ENCODE results near the gene TPBG.
"Not testable (repeated sequence)": the region's sequence is repeated elsewhere in the genome, so short reads cannot be mapped to it uniquely, and the experiment has no call there.

The TPBG gene

DNA sequence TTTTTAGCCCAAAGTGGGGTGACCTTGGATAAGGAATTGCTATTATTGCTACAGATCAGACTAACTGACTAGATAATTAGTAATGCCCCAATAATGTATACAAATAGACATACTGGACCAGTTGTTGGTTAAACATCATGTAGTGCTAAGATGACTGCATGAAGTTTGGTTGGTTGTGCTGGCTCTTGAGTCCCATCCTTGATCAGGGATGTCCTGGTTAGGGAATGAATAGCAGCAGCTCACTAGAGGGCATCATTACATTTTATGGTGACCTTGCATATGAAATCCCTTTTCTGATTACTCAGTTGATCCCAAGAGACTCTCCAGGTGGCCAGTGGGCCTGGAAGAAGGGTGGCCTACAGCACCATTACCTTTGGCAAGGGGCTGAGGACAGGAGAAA is 10.9 kb downstream of the TPBG start:
- no peak overlapping the region for H3K4me3 ChIP-seq (ENCODE audit: low read depth, low read length)

DNA sequence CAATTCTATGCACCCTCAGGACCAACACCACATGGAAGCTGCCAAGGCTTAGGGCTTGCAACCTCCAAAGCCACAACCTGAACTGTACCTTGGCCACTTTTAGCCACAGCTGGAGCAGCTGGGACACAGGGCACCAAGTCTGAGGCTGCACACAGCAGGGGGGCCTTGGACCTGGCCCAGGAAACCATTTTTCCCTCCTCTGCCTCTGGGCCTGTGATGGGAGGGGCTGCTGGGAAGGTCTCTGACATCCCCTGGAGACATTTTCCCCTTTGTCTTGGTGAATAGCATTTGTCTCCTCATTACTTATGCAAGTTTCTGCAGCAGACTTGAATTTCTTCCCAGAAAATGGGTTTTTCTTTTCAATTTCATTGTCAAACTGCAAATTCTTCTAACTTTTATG is 13.0 kb downstream of the TPBG start:
- H3K4me3 ChIP-seq (ENCODE audit: low read depth, low read length) = no peak overlapping the region

DNA sequence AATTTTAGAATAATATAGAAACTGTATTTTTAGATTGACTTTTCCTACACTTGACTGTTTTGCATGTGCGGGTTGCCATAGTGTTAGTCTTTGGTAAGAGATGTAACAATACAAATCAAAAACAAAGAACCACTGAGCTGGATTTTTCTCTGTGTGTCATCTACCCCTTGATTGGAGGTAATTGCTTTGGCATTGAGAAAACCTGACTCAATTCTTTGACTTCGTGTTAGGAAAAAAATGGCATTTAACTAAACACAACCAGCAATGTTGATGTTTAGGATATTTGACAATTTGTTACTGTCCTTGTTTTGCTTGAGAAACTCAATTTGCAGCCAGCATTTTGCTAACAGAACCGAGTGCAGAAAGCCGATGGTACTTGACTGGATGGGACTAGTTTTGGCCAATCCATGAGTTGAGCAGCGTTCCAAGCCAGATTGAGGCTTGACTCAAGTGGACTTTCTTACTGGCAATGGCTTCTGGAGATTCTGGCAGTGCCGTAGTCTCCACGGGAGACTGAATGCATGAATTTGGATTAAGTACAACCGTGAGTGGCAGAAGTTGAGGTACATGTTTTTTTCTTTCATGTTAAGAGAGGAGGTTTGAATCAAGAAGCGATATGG is 17.1 kb downstream of the TPBG start:
- H3K4me3 ChIP-seq (ENCODE audit: low read depth, low read length) = no peak overlapping the region

DNA sequence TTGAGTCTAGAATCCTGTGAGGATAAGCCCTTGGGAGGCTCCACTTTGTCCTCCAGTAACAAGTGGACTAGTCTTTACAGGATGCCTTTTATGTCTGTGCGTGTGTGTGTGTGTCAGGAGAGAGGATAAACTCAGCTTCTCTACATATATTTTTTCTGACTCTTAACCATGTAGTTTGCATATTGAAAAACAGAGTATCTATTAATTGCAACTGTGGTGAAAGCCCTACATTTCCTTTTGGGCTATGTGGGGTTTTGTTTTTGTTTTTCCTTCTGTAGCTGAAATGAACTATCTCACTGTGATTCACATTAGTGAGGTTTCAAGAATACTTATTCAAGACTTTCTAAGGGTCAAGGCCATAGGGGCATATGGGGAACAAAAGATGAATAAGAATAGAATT is 17.7 kb downstream of the TPBG start:
- no peak overlapping the region for H3K4me3 ChIP-seq (ENCODE audit: low read depth, low read length)

DNA sequence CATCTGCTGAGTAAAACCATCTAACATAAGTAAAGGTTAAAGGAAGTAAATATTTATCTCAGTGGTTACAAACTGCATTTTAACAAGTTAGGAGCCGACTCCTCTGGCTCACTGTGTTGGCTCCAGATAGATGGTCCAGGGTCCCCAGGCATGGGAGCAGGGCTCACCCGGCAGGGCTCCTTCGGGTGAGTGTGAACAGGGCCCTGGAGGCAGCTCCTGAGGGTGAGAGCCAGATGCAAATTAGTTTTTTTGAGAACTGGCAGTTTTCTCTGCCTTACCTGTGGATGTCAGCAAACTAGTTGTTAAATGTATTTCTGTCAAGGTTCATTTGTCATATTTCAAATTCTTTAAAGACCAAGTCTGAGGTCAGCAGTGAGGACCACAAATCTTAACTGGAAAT is 21.5 kb downstream of the TPBG start:
- H3K4me3 ChIP-seq (ENCODE audit: low read depth, low read length) = no peak overlapping the region

DNA sequence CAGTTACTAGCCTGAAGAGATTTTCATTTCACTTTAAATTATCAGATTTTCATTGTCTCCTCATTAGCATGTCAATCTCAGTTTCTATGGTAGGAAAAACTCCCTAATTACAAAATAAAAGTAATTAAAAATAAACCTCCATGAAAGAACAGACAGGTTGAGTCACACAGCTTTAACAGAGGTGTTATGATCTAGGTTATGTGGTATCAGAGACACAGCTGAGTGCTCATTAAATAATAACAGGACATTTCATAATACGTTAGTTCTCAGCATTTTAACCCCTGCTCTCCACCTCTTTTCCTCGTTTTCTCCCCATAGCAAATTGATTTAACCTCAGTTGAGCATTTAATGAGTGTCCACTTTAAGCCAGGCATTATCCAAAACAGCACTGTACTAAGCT is 21.9 kb downstream of the TPBG start:
- no peak overlapping the region for H3K4me3 ChIP-seq (ENCODE audit: low read depth, low read length)

DNA sequence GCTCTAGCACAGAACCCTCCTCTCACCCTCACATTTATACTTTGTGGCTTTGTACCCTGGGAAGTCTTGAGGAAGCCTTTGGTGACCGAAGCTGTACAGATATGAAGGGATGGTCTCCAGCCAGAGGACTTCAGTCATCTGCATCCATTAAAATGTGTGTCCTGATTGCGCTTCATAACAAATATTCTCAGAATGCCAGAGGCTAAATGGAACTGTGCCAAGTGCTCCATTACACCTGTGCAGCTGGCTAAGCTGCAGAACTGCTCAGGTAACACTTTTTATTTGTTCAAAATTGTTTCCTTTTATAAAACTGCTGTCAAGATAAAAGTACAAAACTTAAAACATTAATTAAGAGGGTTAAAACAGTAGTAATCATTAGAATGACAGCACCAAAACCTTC is 22.3 kb downstream of the TPBG start:
- no peak overlapping the region for H3K4me3 ChIP-seq (ENCODE audit: low read depth, low read length)

DNA sequence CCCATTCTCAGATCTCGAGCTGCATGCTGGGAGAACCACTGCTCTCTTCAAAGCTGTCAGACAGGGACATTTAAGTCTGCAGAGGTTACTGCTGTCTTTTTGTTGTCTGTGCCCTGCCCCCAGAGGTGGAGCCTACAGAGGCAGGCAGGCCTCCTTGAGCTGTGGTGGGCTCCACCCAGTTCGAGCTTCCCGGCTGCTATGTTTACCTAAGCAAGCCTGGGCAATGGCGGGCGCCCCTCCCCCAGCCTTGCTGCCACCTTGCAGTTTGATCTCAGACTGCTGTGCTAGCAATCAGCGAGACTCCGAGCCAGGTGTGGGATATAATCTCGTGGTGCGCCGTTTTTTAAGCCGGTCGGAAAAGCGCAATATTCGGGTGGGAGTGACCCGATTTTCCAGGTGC is 31.2 kb downstream of the TPBG start:
- not testable (repeated sequence) for H3K4me3 ChIP-seq (ENCODE audit: low read depth, low read length)

DNA sequence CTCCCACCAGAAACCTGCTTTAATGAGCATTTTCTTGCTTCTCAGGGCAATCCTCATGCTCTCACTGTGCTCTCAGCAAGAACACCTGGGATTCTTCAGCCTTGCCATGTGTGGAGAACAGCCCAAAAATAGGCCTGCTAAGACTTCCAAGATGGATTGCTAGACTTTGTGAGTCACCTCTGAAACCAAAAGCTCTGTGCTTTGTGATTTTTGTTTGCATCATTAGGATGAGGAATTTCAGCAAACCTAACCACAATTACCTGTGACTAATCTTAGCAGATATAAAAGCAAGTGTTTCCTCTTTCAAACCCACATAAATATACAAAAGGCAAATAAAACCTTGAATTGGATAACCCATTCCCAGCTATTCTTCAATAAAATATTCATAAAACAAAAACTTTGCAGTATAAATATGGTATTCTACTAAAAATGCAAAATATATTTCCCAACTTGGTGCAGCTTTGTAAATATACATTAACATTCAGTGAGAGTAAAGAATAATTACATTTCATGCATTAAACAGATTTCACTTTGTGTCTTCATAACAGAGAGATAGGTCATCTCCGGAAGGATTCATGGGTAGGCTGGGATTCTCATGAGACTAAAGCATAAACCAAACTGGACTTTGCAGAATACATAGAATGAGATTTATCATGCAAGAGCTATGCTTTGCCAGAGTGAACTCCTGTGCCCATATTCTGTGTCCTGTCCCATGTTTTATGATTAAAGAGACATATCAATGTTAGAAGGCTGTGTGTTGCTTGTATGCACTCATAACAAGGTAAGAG is 33.5 kb downstream of the TPBG start:
- H3K4me3 ChIP-seq (ENCODE audit: low read depth, low read length) = no peak overlapping the region

DNA sequence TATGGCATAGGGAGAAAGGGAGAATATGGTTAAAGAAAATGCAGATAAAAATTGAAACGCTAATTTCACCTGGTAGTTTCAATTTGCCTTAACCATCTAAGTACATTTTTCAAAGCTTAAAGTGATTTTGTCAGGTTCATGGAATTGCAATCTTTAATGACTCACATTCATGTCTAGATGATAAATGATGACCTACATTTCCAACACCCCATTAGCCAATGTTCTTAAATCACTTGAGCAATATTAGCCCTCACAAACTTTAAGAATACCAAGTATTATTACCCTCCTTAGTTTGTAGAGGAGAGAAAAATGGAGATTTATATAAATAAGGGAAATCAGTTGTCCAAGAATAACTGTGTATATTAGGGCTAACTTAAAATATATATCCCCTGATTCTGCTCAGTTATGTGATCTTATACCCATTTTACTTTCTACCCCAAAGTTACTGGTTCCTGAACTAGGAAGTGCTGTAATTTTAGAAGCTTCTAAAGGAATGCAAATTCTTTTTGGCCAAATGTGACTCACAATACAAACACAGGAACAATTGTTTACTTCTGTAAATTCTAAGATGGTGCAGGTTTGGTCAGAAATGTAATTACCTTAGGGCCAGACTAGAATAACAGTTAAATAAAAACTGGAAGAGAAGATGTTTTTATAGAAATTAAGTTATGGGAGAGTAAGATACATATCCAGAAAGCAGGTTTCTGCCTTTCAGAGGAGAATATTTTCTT is 34.5 kb downstream of the TPBG start:
- no peak overlapping the region for H3K4me3 ChIP-seq (ENCODE audit: low read depth, low read length)

DNA sequence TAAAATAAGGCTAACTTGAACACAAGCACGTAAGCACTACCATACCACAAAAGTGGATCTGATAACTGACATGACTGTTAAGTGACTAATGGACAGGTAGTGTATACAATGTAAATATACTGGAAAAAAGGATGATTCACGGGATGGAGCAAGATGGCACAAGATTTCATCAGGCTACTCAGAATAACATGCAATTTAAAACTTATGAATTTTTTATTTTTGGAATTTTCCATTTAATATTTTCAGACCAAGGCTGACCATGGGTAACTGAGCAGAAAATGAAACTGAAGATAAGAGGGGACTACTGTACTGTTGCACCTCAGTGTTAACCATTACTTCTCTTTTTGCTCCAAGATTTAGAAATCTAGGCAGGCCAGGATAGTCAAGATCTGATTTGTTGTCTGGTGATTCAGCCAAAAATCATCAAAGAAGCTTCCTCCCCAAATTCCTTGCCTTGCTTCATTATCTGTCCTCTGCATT is 45.4 kb downstream of the TPBG start:
- H3K4me3 ChIP-seq (ENCODE audit: low read depth, low read length) = no peak overlapping the region

DNA sequence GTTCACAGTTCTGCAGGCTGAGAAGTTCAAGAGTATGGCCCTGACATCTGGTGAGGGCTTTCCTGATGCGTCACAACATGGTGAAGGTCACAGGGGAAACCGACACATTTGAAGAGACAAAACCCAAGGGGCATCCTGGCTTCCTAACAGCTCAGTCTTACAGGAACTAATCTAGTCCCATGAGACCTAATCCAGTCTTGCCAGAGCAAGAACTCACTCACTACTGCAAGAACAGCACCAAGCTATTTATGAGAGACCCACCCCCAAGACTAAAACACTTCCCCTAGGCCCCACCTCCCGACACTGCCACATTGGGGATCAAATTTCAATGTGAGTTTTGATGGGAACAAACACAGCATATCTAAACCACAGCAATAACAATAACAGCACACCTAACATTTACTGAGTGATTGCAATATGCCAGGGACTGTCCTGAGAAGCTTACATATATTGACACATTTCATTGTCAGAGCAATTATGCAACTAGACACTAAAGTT is 46.6 kb downstream of the TPBG start:
- H3K4me3 ChIP-seq (ENCODE audit: low read depth, low read length) = no peak overlapping the region

DNA sequence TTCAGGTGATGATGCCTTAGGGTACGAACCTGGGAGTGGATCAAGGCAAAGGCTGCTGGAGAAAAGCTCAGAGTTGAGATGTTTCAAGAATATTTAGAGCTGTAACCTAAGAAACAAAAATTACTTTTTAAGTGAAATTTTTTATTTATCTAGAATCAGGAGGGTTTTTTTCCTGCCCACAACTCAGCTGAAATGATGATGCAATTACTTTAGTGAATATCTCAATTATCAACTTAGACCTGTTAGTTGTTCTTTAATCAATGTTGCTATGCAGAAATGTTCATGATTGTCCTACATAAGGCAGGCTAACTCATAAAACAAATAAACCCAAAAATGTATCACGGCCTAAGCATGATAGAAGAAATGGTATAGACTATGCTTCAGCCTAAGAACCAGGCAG is 50.3 kb downstream of the TPBG start:
- no peak overlapping the region for H3K4me3 ChIP-seq (ENCODE audit: low read depth, low read length)

DNA sequence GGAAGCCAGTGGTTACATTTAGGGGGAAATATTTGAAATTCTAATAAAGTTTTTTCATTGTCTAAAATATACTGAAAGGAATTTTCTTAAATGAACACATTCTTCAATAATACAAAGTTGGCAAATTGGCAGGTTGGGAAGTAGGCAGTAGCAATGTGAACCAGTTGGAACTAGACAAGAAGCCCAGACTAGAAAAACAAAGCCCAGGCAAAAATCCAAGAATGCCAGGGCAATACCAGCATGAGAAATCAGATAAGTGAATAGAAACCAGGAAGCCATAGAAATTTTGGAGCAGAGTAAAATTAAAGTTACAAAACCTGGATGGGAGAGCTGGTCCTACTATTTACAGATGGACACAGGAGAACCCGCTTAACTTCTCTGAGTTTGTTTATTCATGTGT is 52.2 kb downstream of the TPBG start:
- no peak overlapping the region for H3K4me3 ChIP-seq (ENCODE audit: low read depth, low read length)

DNA sequence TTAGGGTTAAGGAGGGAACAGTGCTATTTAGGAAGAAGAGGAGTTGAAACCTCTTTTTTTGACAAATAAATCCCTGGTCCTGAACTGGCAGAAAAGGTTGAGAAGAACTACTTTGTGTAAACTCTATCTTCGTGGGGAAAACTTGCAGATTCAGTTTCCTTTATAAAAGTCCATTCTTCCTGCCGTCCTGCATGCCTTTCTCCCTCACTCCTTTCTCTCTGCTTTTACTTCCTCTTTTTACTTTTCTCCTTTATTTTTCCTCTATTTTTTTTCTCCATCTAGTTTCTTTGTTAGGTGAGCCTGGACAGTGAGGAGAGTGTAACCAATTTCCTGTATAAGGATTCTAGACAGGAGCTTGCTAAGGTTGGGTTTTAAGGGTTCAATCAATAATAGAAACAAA is 52.7 kb downstream of the TPBG start:
- H3K4me3 ChIP-seq (ENCODE audit: low read depth, low read length) = no peak overlapping the region

Data from iPS-11a (cell line).